ENCODE results near the gene SECISBP2. TPM values are rescaled to one million over a fixed set of nuclear protein-coding genes. Genes with fewer than 3 reads are reported as not detected.

SECISBP2 gene
- total and polyA plus RNA-seq, 2 of the 13 experiments (the other 11 are each of a cell fraction or from before 2014, with no cell fraction given), result 32.4 to 38.0 TPM

- TF ChIP-seq POLR2AphosphoS2 (IDR thresholded peaks at IDR 0.05; ENCODE audit: low read depth, low read length) (no peak), TOE1 (CRISPR knock-in tag; IDR thresholded peaks at IDR 0.05) (no peak), PAX8 (CRISPR knock-in tag; IDR thresholded peaks at IDR 0.05; ENCODE audit: borderline replicate concordance) (no peak), ZNF138 (CRISPR knock-in tag; IDR thresholded peaks at IDR 0.05; ENCODE audit: low read depth) (0 out of 2 replicates have a peak, but pooled peaks have one; percentile 27), ZNF232 (CRISPR knock-in tag; IDR thresholded peaks at IDR 0.05; ENCODE audit: borderline replicate concordance) (0 out of 2 replicates have a peak, but pooled peaks have one; percentile 42), AGO1 (IDR thresholded peaks at IDR 0.05; ENCODE audit: low read depth, low read length, poor library complexity, severe bottlenecking) (no peak), ZNF264 (CRISPR knock-in tag; IDR thresholded peaks at IDR 0.05) (no peak), CEBPG (CRISPR knock-in tag; IDR thresholded peaks at IDR 0.05) (no peak; the same call in none of the 2 replicates), MLLT10 (CRISPR knock-in tag; IDR thresholded peaks at IDR 0.05) (no peak), ZNF180 (CRISPR knock-in tag; IDR thresholded peaks at IDR 0.05; ENCODE audit: borderline replicate concordance, low read depth) (no peak), ZNF33B (CRISPR knock-in tag; IDR thresholded peaks at IDR 0.05) (peak; percentile 95), MAF1 (CRISPR knock-in tag; IDR thresholded peaks at IDR 0.05; ENCODE audit: borderline replicate concordance) (no peak), ZKSCAN1 (IDR thresholded peaks at IDR 0.05; ENCODE audit: low read length) (no peak), DR1 (CRISPR knock-in tag; IDR thresholded peaks at IDR 0.05) (peak; percentile 89), GZF1 (CRISPR knock-in tag; IDR thresholded peaks at IDR 0.05) (no peak), NR2F2 (IDR thresholded peaks at IDR 0.05; ENCODE audit: borderline replicate concordance, low read depth) (no peak), ZNF569 (CRISPR knock-in tag; IDR thresholded peaks at IDR 0.05; ENCODE audit: borderline replicate concordance) (no peak), IRF1 (CRISPR knock-in tag; IDR thresholded peaks at IDR 0.05; ENCODE audit: low read depth) (no peak)
- TF ChIP-seq, protein P1, sequence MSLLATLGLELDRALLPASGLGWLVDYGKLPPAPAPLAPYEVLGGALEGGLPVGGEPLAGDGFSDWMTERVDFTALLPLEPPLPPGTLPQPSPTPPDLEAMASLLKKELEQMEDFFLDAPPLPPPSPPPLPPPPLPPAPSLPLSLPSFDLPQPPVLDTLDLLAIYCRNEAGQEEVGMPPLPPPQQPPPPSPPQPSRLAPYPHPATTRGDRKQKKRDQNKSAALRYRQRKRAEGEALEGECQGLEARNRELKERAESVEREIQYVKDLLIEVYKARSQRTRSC (CRISPR knock-in tag; IDR thresholded peaks at IDR 0.05; ENCODE audit: low read depth), result peak; percentile 87
- TF ChIP-seq, protein P2, sequence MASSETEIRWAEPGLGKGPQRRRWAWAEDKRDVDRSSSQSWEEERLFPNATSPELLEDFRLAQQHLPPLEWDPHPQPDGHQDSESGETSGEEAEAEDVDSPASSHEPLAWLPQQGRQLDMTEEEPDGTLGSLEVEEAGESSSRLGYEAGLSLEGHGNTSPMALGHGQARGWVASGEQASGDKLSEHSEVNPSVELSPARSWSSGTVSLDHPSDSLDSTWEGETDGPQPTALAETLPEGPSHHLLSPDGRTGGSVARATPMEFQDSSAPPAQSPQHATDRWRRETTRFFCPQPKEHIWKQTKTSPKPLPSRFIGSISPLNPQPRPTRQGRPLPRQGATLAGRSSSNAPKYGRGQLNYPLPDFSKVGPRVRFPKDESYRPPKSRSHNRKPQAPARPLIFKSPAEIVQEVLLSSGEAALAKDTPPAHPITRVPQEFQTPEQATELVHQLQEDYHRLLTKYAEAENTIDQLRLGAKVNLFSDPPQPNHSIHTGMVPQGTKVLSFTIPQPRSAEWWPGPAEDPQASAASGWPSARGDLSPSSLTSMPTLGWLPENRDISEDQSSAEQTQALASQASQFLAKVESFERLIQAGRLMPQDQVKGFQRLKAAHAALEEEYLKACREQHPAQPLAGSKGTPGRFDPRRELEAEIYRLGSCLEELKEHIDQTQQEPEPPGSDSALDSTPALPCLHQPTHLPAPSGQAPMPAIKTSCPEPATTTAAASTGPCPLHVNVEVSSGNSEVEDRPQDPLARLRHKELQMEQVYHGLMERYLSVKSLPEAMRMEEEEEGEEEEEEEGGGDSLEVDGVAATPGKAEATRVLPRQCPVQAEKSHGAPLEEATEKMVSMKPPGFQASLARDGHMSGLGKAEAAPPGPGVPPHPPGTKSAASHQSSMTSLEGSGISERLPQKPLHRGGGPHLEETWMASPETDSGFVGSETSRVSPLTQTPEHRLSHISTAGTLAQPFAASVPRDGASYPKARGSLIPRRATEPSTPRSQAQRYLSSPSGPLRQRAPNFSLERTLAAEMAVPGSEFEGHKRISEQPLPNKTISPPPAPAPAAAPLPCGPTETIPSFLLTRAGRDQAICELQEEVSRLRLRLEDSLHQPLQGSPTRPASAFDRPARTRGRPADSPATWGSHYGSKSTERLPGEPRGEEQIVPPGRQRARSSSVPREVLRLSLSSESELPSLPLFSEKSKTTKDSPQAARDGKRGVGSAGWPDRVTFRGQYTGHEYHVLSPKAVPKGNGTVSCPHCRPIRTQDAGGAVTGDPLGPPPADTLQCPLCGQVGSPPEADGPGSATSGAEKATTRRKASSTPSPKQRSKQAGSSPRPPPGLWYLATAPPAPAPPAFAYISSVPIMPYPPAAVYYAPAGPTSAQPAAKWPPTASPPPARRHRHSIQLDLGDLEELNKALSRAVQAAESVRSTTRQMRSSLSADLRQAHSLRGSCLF (CRISPR knock-in tag; IDR thresholded peaks at IDR 0.05; ENCODE audit: borderline replicate concordance), result no peak
- TF ChIP-seq, protein P3, sequence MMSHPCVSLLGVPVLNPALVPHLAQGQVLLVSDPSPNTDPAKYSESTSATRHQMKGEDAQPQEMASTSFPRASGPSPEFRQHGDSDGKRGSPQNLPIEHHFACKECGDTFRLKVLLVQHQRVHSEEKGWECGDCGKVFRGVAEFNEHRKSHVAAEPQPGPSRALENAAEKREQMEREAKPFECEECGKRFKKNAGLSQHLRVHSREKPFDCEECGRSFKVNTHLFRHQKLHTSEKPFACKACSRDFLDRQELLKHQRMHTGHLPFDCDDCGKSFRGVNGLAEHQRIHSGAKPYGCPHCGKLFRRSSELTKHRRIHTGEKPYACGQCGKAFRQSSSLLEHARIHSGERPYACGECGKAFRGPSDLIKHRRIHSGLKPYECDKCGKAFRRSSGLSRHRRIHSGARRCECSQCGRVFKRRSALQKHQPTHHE (CRISPR knock-in tag; IDR thresholded peaks at IDR 0.05; ENCODE audit: borderline replicate concordance), result no peak; the same call in 1 of the 2 replicates
Observed at GRCh38 chr9:89310475-89311345, 7.6 kb upstream of the SECISBP2 start, which contains the start of gene CKS2 (continued).
